CD4-positive, CD25-positive, alpha-beta regulatory T cell (primary cell): ENCODE data around the gene ABCE1. TPM values are rescaled to one million over a fixed set of nuclear protein-coding genes. Genes with fewer than 3 reads are reported as not detected.
A peak's percentile ranks its signal among the peaks of the same experiment; 100 is the strongest.

Experiments used
- ATAC-seq, 2 donors: fragments of 150-1000 bp; cut with Tn5 transposase; one replicate each; pipeline ENCODE4 v1.10.0; 2021; ENCODE audit warnings: low read depth in 2 of 2, moderate number of reproducible peaks in 2 of 2, moderate library complexity in 1 of 2
- DNase-seq, 3 donors: peaks; one replicate each; pipeline versions ENCODE4 v3.0.0 to v3.0.0-alpha.2; 2012 to 2022; ENCODE audit warnings: mixed read lengths in 1 of 3
- H3K27ac ChIP-seq: one replicate; pipeline ENCODE4 v1.7.0; 2013; ENCODE audit warnings: mild to moderate bottlenecking, low read length; ENCODE audit not compliant: insufficient read depth, poor library complexity, severe bottlenecking
- H3K27me3 ChIP-seq: one replicate; pipeline ENCODE4 v1.7.0; 2013; ENCODE audit warnings: low read length; ENCODE audit not compliant: control insufficient read depth, insufficient read depth
- H3K36me3 ChIP-seq: one replicate; pipeline ENCODE4 v1.7.0; 2013; ENCODE audit warnings: mild to moderate bottlenecking, low read length, moderate library complexity; ENCODE audit not compliant: control insufficient read depth, insufficient read depth
- H3K4me1 ChIP-seq: 2 replicates; pipeline ENCODE4 v1.7.0; 2013; ENCODE audit warnings: mild to moderate bottlenecking, low read length; ENCODE audit not compliant: insufficient read depth, control insufficient read depth, poor library complexity, severe bottlenecking
- H3K4me3 ChIP-seq: one replicate; pipeline ENCODE4 v1.7.0; 2013; ENCODE audit warnings: low read depth, mild to moderate bottlenecking, low read length, moderate library complexity
- H3K9me3 ChIP-seq, 2 experiments: 1 replicate in 1 of 2; 2 replicates in 1 of 2; pipeline ENCODE4 v1.7.0; 2013; ENCODE audit warnings: low read length in 2 of 2, mild to moderate bottlenecking in 1 of 2, moderate library complexity in 1 of 2; ENCODE audit not compliant: control insufficient read depth in 2 of 2
- H3K27ac Mint-ChIP-seq, 3 donors: one replicate each; pipeline ENCODE4 v1.8.0; 2020 to 2022; ENCODE audit warnings: mild to moderate bottlenecking in 3 of 3, mixed read lengths in 3 of 3, moderate library complexity in 2 of 3
- H3K27me3 Mint-ChIP-seq: one replicate; pipeline ENCODE4 v1.8.0; 2022; ENCODE audit warnings: mild to moderate bottlenecking, mixed read lengths
- H3K36me3 Mint-ChIP-seq: one replicate; pipeline ENCODE4 v1.8.0; 2020; ENCODE audit warnings: mixed read lengths
- H3K4me1 Mint-ChIP-seq, 4 donors: one replicate each; pipeline ENCODE4 v1.8.0; 2020 to 2022; ENCODE audit warnings: mixed read lengths in 4 of 4, mild to moderate bottlenecking in 1 of 4
- H3K4me3 Mint-ChIP-seq, 4 donors: one replicate each; pipeline ENCODE4 v1.8.0; 2020 to 2022; ENCODE audit warnings: mild to moderate bottlenecking in 4 of 4, mixed read lengths in 4 of 4, moderate library complexity in 3 of 4
- H3K9me3 Mint-ChIP-seq, 7 donors: one replicate each; pipeline ENCODE4 v1.8.0; 2020 to 2022; ENCODE audit warnings: mixed read lengths in 7 of 7, mild to moderate bottlenecking in 3 of 7, moderate library complexity in 2 of 7
- polyA plus RNA-seq, 4 donors: library from polyadenylated mRNA; unstranded; fragments of 300-500 nt; fragmentation: Illumina TruSeq; gene quantifications; one replicate each; pipeline ENCODE4 v1.2.3, GENCODE V29; 2021
- total RNA-seq: library from RNA; stranded (reverse); gene quantifications from one replicate; pipeline ENCODE4 v1.2.3, GENCODE V29; 2022

ABCE1 gene
- total RNA-seq (41.4 TPM), polyA plus RNA-seq (10 to 100 TPM; 59.1 to 71.8 (median 66.1) TPM)

GRCh38 chr4:145097821-145098674 lies at the start of gene ABCE1, which contains the start of gene ANAPC10:
Gene ABCE1, plus strand, starts transcription at chr4:145098311. Its CDS starts 6,102 bp downstream, at chr4:145104413.
Gene ANAPC10, minus strand, starts transcription at chr4:145098196. Its CDS starts 2,097 bp downstream, at chr4:145096099.
- Mint-ChIP-seq H3K9me3 (no peaks in the 10 kb centered on the region), H3K4me3 (peak within 1 kb of the TSS; percentile 95 to 99 (median 97)), H3K27ac (peak within 1 kb of the TSS; percentile 97 to 99 (median 98)), H3K36me3 (peaks cover 24% of the 10 kb centered on the region), H3K27me3 (no peaks in the 10 kb centered on the region), H3K4me1 (peaks cover 28 to 54% (median 42%) of the 10 kb centered on the region in 4 donors)
- H3K4me1 ChIP-seq: peaks cover 50% of the 10 kb centered on the region
- H3K27me3 ChIP-seq: no peaks in the 10 kb centered on the region
- H3K36me3 ChIP-seq: peaks cover 22% of the 10 kb centered on the region
- DNase-seq (peak; percentile 92 to 99 (median 95)), ATAC-seq (peak; percentile 91 to 92)
- peaks cover 0 to 3% of the 10 kb centered on the region in 2 experiments for H3K9me3 ChIP-seq
- peak within 1 kb of the TSS; percentile 88 for H3K27ac ChIP-seq
- peak within 1 kb of the TSS; percentile 91 for H3K4me3 ChIP-seq

GRCh38 chr4:145048817-145049216 lies 49.3 kb upstream of the ABCE1 start:
- Histone ChIP-seq H3K9me3 (no peaks in the 10 kb centered on the region), H3K36me3 (no peaks in the 10 kb centered on the region), H3K4me3 (no peak overlapping the region), H3K27ac (no peak overlapping the region), H3K27me3 (no peaks in the 10 kb centered on the region), H3K4me1 (no peaks in the 10 kb centered on the region)
- Mint-ChIP-seq H3K27ac (no peak overlapping the region), H3K9me3 (no peaks in the 10 kb centered on the region), H3K4me1 (peaks cover 2 to 25% (median 9%) of the 10 kb centered on the region in 4 donors), H3K27me3 (no peaks in the 10 kb centered on the region), H3K36me3 (peaks cover 17% of the 10 kb centered on the region), H3K4me3 (no peak overlapping the region)
- DNase-seq (no peak), ATAC-seq (no peak)

- DNase-seq (no peak), ATAC-seq (no peak)
- Mint-ChIP-seq H3K27me3 (no peaks in the 10 kb centered on the region), H3K36me3 (peaks cover 17% of the 10 kb centered on the region), H3K4me3 (no peak overlapping the region), H3K27ac (no peak overlapping the region), H3K9me3 (no peaks in the 10 kb centered on the region), H3K4me1 (peaks cover 2 to 23% (median 9%) of the 10 kb centered on the region in 4 donors)
- Histone ChIP-seq H3K27me3 (no peaks in the 10 kb centered on the region), H3K4me3 (no peak overlapping the region), H3K9me3 (no peaks in the 10 kb centered on the region), H3K4me1 (no peaks in the 10 kb centered on the region), H3K36me3 (no peaks in the 10 kb centered on the region), H3K27ac (no peak overlapping the region)
These were observed 48.9 kb upstream of the ABCE1 start for GRCh38 chr4:145049241-145049640.

GRCh38 chr4:145055533-145056257 lies 42.4 kb upstream of the ABCE1 start:
- DNase-seq (no peak), ATAC-seq (no peak)
- H3K27me3 ChIP-seq: no peaks in the 10 kb centered on the region
- no peak overlapping the region for H3K27ac Mint-ChIP-seq
- no peaks in the 10 kb centered on the region for H3K9me3 ChIP-seq
- H3K4me1 Mint-ChIP-seq: peaks cover 25 to 38% (median 29%) of the 10 kb centered on the region in 4 donors
- H3K9me3 Mint-ChIP-seq: no peaks in the 10 kb centered on the region
- peaks cover 9% of the 10 kb centered on the region for H3K36me3 Mint-ChIP-seq
- no peaks in the 10 kb centered on the region for H3K27me3 Mint-ChIP-seq
- H3K36me3 ChIP-seq: no peaks in the 10 kb centered on the region
- H3K4me3 ChIP-seq: no peak overlapping the region
- H3K4me3 Mint-ChIP-seq: peak overlapping the region in 1 of 4 donors; percentile 64
- no peaks in the 10 kb centered on the region for H3K4me1 ChIP-seq
- no peak overlapping the region for H3K27ac ChIP-seq

- ATAC-seq (no peak), DNase-seq (peak in 1 of 3 donors; percentile 7)
- H3K27me3 ChIP-seq: no peaks in the 10 kb centered on the region
- Mint-ChIP-seq H3K36me3 (peaks cover 6% of the 10 kb centered on the region), H3K4me3 (no peak overlapping the region), H3K27me3 (no peaks in the 10 kb centered on the region), H3K27ac (no peak overlapping the region), H3K9me3 (no peaks in the 10 kb centered on the region), H3K4me1 (peaks cover 24 to 39% (median 28%) of the 10 kb centered on the region in 4 donors)
- H3K36me3 ChIP-seq: no peaks in the 10 kb centered on the region
- H3K4me3 ChIP-seq: no peak overlapping the region
- H3K4me1 ChIP-seq: no peaks in the 10 kb centered on the region
- H3K27ac ChIP-seq: no peak overlapping the region
- no peaks in the 10 kb centered on the region for H3K9me3 ChIP-seq
These were observed 41.6 kb upstream of the ABCE1 start for GRCh38 chr4:145056325-145057130.

- Mint-ChIP-seq H3K36me3 (peaks cover 6% of the 10 kb centered on the region), H3K27ac (peak overlapping the region in 1 of 3 donors; percentile 8), H3K27me3 (no peaks in the 10 kb centered on the region), H3K4me3 (no peak overlapping the region), H3K4me1 (peaks cover 25 to 41% (median 28%) of the 10 kb centered on the region in 4 donors), H3K9me3 (no peaks in the 10 kb centered on the region)
- DNase-seq (no peak), ATAC-seq (no peak)
- no peaks in the 10 kb centered on the region for H3K27me3 ChIP-seq
- no peaks in the 10 kb centered on the region for H3K9me3 ChIP-seq
- H3K27ac ChIP-seq: no peak overlapping the region
- no peaks in the 10 kb centered on the region for H3K36me3 ChIP-seq
- no peaks in the 10 kb centered on the region for H3K4me1 ChIP-seq
- no peak overlapping the region for H3K4me3 ChIP-seq
These were observed 39.9 kb upstream of the ABCE1 start for GRCh38 chr4:145058256-145058655.

GRCh38 chr4:145061318-145061920 lies 36.7 kb upstream of the ABCE1 start:
- H3K27ac Mint-ChIP-seq: no peak overlapping the region
- no peaks in the 10 kb centered on the region for H3K27me3 Mint-ChIP-seq
- Histone ChIP-seq H3K27ac (no peak overlapping the region), H3K4me1 (no peaks in the 10 kb centered on the region), H3K36me3 (no peaks in the 10 kb centered on the region), H3K27me3 (no peaks in the 10 kb centered on the region), H3K9me3 (no peaks in the 10 kb centered on the region), H3K4me3 (no peak overlapping the region)
- no peak overlapping the region for H3K4me3 Mint-ChIP-seq
- ATAC-seq (peak; percentile 52 to 66), DNase-seq (peak in 2 of 3 donors; percentile 53 to 74)
- peaks cover 22 to 36% (median 31%) of the 10 kb centered on the region in 4 donors for H3K4me1 Mint-ChIP-seq
- no peaks in the 10 kb centered on the region for H3K9me3 Mint-ChIP-seq
- H3K36me3 Mint-ChIP-seq: no peaks in the 10 kb centered on the region
